CD4-positive, alpha-beta T cell treated with Interleukin-1 beta for 1 hour (primary cell): ENCODE data around the gene IRF6.

Experiments used
- DNase-seq, 2 donors: peaks; one replicate each; pipeline ENCODE4 v3.0.0-alpha.2; 2020 to 2022

The IRF6 gene

DNA sequence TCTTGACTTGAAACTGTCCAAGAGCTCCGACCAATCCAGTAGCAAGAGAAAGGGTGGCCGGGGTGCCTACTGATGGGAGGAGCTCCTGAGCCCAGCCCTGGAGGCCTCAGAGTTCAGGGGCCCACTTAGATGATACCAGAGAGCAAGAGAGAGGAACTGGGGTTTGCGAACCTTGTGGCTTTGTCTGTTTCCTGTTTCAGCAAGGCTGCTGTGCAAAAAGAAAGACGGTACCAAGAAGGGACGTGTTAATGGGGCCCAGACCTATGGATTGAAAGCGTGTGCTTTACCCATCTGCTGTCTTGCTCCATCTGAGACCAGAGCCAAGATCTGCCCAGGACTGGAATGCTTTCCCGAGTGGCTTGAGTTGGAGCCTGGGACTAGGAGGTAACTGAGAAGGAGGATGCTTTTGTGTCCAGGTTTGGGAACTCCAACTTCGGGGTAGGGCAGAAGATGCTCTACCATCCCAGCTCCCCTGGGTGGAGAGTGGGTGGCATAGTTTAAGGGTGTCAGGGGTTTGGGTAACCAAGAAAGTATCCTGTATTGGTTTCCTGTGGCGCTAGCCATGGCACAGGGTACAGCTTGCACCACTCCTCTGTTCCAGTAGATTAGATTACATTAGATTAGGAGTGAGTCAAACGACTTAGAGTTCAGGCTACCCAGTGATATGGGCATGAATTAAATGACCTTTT, 49.9 kb downstream of the IRF6 start, which contains the start of gene TRAF3IP3:
Gene TRAF3IP3, plus strand, starts transcription at position 128 of the 689 bp plus-strand sequence. CDS start 3,987 bp downstream, outside the sequence.
- DNase-seq: peak; percentile 80 to 81

DNA sequence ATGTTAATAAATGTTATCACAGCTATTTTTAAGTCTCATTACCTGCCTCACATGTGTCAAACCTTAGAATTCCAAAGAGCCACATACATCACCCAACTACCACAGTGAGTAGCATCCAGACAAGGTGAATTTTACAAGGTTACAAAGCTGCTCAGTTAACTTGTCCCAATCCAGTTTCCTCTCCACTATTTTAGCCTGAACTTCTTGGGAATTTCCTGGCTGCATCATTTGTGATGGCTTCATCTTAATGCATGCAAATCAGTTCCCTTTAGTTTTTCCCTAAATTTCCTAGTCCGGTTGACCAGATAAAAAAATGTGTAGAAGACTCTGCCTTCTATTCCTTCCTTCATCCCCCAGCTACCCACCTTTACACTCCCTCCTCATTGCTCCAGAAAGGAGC, 50.7 kb downstream of the IRF6 start:
- no peak for DNase-seq

DNA sequence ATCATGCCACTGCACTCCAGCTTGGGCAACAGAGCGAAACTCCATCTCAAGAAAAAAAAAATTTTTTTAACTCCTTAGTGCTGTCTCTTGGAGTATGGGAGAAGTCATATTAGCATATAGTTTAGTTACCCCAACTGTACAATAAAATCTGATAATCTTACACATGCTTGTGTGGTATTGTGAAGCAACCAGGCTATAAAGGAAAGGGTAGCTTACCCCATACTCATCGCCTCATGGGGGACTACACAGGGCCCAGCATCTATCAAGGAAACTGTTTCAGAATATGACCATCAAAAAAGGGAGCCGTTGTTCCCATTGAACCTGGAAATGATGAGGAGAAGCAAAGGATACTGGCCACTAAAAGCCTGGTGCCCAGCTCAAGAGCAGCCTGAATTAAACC, 53.1 kb downstream of the IRF6 start:
- DNase-seq: no peak

DNA sequence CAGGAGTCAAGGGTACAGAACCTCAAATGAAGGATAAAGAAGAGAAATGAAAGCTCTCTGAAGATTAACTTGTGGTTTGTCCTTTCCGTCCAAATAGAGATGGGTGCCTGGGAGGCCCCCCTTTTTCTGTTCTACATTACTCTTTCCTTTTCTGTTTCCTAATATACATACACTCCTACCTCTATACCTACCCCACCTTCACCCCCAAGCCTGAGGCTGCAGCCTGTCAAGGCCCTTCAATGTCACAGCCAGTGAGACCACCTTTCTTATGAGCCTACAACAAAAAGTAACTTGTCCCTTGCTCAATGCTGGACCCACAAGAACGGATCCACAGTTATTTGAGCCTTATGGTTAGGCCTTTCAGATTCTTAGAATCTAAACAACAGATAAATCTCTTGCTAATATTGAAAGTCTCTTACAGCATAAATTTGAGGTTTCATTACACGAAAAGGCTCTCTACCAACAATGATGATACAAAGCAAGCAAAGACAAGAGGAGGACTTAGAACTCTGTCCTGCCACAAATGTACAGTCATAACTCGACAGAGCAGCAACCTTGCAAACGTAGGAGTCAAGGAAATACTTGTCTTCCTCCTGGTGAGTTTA, 54.2 kb downstream of the IRF6 start:
- no peak for DNase-seq

DNA sequence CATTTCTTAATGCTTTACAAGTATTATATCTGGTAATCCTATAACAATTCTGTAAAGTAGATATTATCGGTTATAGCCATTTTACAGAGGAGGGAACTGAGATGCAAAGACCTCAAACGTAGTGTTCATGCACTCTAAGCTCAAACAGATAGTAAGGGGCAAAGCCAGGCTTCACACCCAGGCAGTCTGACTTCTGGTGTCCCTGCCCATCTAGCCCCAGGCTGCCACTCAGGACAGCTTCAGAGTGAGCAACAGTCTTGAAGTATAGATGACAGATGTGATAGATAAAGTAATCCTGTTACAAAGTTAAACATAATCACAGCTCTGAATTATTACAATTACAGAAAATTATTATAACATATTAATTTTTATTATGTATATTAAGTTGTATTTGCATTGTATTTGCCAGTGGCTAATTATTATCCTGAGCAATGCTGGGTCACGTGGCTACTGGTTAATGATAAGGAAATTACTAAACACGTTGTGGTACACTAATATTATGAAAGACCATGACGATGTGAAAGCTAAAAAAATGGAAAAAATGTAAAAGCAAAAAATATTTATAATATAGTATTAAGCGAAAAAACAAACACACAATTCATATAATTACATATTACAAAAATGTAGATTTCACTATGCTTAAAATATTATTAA, 56.1 kb downstream of the IRF6 start:
- no peak for DNase-seq

DNA sequence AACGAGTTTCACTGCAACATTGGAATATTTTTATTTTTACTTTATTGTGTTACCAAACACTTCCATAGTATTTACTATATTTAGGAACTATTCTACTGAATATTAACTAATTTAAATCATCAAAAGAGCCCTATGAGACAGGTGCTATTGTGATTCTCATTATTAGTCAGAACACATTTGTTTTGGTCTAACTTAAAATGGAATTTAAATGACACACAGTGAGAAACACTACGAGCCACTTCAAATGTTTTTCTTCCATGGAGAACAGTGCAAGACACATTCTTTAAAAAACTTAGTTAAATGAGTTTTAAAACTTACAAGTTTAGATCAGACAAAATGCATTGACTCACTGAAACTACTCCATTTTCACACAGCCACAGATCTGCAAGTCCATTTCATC, 56.7 kb downstream of the IRF6 start:
- DNase-seq: no peak

DNA sequence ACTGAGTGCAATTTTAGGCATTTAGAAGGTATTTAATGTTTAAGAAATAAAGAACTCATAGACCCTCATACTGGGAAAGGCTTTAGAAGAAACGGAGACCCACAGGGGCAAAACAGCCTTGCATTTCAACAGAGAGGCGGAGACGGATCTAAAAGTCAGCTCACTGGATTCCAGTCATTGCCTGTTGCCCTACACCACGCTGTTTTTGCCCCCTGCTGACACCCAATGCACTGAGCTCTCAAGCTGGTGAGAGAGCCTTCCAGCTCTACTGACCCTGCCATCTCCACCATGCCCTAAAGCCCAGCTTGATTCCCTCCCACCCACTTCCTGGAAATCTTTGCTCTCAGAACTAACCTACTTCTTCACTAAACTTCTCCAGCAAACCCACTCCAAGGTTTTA, 57.3 kb downstream of the IRF6 start:
- no peak for DNase-seq

DNA sequence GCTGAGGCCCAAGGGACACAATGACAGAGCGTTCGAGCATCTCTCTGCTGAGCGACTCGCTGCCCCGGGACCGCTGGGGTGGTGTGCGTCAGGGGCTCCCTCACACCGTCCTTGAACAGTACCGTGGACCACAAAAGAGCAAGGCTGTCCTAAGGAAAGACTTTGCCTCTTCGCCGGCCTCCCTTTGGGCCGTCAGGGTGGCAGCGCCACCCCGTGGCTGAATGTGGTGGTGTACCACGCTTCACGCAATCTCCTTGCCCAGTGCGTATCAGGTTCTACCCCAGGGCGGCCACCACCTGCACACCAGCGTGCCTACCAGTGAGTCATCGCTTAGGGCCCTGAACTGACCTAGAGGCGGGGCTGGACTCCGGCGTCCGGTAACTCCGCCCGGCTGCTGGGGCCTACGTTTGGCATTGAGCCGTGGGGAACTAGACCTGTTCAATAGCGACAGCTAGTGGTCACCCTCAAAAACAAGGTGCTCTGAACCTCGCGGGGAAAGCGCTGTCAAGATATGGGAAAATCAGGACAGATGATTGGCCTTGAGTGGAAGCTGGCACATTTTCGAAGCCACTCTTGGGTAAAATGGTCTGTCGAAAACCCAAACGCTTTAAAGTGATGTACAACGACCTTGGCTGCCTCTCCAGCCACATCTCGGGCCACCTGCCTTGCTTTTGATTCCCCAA, 58.2 kb downstream of the IRF6 start:
- peak; percentile 90 to 93 for DNase-seq

DNA sequence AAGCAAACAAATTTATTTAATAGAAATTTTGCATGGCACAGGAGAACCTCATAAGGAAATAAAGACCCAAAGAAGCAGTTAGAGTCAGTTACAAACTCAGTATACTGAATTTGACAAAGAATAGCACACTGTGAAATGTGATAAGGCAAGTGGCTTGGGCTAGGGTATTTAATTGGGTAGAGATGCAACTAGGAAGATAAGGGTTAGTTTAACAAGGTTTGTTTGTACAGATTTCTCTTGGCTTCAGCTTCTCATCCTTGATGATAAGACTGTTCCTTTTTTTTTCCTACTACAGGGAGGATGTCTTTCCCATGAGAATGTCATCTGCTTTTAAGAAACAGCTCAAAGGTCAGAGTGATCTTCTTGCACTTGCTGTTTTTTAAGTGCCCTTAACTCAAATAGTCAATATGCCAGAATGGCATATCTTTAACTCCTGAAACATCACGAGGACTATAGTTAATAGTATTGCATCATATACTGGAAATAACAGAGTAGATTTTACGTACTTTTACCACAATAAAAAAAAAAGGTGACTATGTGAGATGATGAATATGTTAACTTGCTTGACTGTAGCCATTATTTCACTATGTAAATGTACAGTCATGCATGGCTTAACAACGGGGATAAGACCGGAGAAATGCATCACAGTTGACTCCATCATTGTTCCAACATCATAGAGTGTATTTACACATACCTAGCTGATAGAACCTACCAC, 59.3 kb downstream of the IRF6 start:
- DNase-seq: no peak

DNA sequence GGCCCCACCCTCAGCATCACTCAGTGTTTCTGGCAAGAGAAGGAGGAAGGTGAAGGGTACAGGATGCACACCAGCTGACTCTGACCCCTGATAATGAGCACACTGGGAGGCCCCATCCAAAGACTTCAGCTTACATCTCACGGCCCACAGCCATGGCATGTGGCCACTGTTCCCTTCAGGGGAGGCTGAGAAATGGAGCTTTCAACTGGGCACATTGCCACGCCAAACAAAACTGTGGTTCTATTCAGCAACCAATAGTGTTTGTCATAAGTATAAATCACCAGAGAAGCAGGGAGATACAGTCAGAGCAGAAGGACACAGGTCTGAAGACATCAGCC, 62.8 kb downstream of the IRF6 start:
- DNase-seq: no peak

DNA sequence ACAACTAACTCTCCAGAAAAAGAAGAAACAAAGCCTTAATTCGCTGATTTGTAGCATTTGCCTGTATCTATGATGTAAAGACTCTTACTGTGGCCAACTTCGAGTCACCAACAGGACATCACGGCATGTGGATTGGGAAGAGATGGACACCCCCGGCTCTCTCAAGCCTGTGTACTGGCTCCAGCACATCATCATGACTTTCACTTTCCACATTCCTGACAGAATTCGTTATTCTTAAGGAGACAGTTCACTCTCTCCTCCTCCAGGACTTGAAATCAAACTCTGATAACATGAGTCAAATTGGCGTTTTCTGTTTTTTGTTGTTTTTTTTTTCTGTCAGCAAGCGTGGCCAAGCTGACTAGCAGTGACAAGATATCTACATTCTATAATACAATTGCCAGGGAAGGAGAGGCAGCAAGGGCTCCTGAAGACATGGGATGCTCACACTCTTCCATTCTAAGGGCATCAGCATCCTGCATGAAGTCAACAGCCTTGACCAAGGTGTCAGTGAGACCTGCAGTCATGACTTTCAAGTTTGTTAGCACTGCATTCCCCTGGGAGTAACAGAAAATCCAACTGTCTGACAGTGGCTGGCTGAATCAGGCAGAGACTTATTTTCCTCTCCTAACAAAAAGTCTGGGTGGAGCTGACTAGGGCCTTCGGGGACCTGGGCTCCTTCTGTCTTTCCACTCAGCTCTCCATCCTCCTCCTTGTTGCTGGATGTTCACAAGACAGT, 63.4 kb downstream of the IRF6 start:
- DNase-seq: no peak

DNA sequence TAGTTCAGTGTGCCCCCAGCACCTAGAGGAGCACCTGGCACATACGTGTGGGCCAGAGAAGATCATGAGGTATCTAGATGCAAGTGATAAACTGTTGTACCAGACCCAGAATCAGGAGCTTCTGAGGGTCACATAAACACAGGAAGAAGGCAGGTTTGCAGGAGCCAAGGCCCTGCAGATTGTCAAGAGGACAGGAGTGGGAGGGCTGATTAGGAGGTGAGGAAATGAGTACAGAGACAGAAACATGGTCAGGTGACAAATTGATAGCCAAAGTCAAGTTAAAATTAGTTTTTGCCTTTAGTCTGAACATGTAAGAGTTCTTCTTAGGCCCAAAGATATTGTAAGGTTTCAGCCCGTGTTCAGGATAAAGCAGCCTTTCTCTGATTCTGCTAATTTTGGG, 64.1 kb downstream of the IRF6 start:
- no peak for DNase-seq

DNA sequence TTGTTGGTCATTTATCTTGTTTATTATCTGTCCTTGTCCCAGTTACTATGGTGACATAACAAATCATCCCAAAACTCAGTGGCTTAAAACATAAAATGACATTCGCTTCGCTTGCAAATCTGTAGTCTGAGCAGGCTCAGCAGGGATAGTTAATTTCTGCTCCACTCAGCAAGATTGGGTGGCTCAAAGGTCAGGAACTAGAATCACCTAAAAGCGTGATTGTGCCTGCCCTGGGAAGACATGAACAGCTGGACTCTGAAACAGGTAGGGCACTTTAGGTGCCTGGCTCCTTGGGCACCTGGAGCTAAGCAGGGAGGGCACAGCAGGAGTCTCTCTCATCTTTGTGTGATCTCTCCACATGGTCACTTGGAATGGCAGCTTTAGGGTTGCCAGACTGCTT, 64.7 kb downstream of the IRF6 start:
- DNase-seq: no peak

DNA sequence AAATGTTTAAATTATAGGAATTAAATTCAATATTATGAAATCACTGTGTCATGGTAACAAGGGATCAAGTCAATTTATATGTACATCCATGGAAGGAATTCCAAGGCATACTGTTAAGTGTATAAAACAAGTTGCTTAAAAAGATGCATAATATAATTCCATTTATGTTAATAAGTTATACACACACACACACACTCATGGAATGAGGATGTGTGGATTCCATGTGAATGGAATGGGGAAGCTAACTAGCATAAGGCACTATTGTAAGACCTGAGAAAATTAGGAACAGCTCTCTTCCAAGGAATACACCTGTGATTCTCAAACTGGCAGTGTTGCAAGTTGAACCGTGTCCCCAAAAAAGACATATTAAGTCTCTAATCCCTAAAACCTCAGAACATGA, 67.7 kb downstream of the IRF6 start:
- no peak for DNase-seq

DNA sequence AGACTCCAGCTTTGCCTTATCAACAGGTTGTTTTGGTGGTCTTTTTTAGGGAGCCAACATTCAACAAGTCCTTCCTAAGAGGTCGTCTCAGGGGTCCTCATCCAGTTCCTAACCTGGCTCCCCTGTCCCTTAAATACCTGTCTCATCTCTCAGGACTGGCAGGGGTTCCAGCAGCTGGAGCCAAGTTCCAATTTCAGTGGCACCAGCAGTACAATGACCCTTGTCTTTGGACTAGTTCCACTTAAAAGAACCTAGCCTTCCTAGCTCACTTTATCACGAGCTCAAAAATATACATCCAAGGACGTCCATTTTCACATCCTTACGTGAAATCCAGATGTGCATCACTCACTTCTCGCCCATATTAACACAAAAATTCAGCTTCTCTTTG, 68.8 kb downstream of the IRF6 start:
- no peak for DNase-seq

DNA sequence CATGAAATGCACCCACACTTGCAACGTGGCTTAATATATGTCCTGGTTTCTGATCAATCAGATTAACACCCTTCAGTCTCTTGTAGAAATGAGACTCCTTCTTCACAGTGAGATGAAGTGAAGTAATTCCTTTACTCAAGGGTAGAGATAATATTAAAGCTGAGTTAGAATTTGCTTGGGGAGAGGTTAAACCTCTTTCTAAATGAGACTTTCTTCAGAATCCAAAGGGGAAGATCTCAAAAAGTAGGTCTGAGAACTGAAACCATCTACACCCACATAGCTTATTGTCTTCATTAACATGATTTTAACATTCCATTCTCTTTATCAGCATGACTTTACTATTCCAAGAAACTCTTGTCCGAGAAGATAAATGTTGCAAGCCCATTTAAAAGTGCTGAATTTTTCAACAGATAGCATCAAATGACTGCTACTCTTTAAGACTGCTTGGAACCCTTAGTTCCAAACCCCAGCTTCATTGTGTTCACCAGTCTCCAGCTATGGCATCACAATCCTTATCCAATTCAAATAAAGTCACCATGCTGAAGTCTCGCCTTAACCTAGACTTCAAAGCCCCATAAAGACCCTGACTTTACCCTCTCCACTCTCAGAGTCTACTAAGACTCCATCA, 69.3 kb downstream of the IRF6 start:
- DNase-seq: no peak
